IMR-90 (cell line): ENCODE data around the gene ARHGAP31. TPM values are rescaled to one million over a fixed set of nuclear protein-coding genes. Genes with fewer than 3 reads are reported as not detected.

Source experiments
- ATAC-seq: fragments of 200-7000 bp; cut with Tn5 transposase; 2 replicates; pipeline ENCODE4 v1.9.1; 2020; ENCODE audit warnings: low read depth, mild to moderate bottlenecking, moderate library complexity
- BruUV-seq: library from RNA; stranded (reverse); fragments of 400-500 nt; replicated peaks from 2 replicates; lab custom pipeline; 2021; lab: Mats Ljungman, UMichigan
- CTCF ChIA-PET: fragments of 300-600 bp; formaldehyde crosslinking; extraction: SDS; loops from one replicate; lab custom pipeline; 2021; ENCODE audit warnings: antibody characterized with exemption; lab: Yijun Ruan, JAX
- POLR2A ChIA-PET: fragments of 300-600 bp; sonication (Branson Sonifier 250); formaldehyde crosslinking; loops from one replicate; lab custom pipeline; 2022; ENCODE audit warnings: antibody characterized with exemption; ENCODE audit not compliant: unreplicated experiment; lab: Charles Lee
- DNase-seq: peaks from one replicate; pipeline ENCODE4 v3.0.0; 2013
- H2AFZ ChIP-seq: replicated peaks from 2 replicates; pipeline ENCODE3; 2013; ENCODE audit warnings: low read length, mild to moderate bottlenecking; ENCODE audit not compliant: poor library complexity
- H2AK5ac ChIP-seq: 2 replicates; pipeline ENCODE4 v1.6.1; 2013; ENCODE audit warnings: low read depth, low read length, inconsistent platforms
- H2AK9ac ChIP-seq: replicated peaks from 2 replicates; pipeline ENCODE3; 2013; ENCODE audit warnings: mild to moderate bottlenecking, low read depth, low read length, moderate library complexity; ENCODE audit not compliant: poor library complexity
- H2BK120ac ChIP-seq: 2 replicates; pipeline ENCODE4 v1.6.1; 2013; ENCODE audit warnings: low read depth, low read length, inconsistent platforms
- H2BK15ac ChIP-seq: 3 replicates; pipeline ENCODE4 v1.6.1; 2013; ENCODE audit warnings: low read depth, low read length, inconsistent platforms
- H2BK20ac ChIP-seq: 2 replicates; pipeline ENCODE4 v1.6.1; 2013; ENCODE audit warnings: low read depth, mild to moderate bottlenecking, inconsistent platforms, low read length, moderate library complexity
- H2BK5ac ChIP-seq: 2 replicates; pipeline ENCODE4 v1.6.1; 2013; ENCODE audit warnings: mild to moderate bottlenecking, low read depth, low read length, inconsistent platforms; ENCODE audit not compliant: poor library complexity, severe bottlenecking
- H3K14ac ChIP-seq: replicated peaks from 2 replicates; pipeline ENCODE4 v1.6.1; 2013; ENCODE audit warnings: low read depth, low read length, inconsistent platforms
- H3K18ac ChIP-seq: 2 replicates; pipeline ENCODE4 v1.6.1; 2013; ENCODE audit warnings: low read depth, low read length, control low read depth
- H3K23ac ChIP-seq: 2 replicates; pipeline ENCODE4 v1.6.1; 2013; ENCODE audit warnings: low read depth, low read length, inconsistent platforms
- H3K27ac ChIP-seq: 2 replicates; pipeline ENCODE4 v1.5.1; 2013; ENCODE audit warnings: mild to moderate bottlenecking, control low read depth, low read length; ENCODE audit not compliant: insufficient read depth
- H3K27me3 ChIP-seq: 2 replicates; pipeline ENCODE4 v1.6.1; 2013; ENCODE audit warnings: low read length; ENCODE audit not compliant: control insufficient read depth, insufficient read depth
- H3K36me3 ChIP-seq: 2 replicates; pipeline ENCODE4 v1.6.1; 2013; ENCODE audit warnings: low read length, mixed read lengths; ENCODE audit not compliant: control insufficient read depth, insufficient read depth
- H3K4ac ChIP-seq: 2 replicates; pipeline ENCODE4 v1.6.1; 2013; ENCODE audit warnings: low read depth, low read length, inconsistent platforms
- H3K4me1 ChIP-seq: 2 replicates; pipeline ENCODE4 v1.6.1; 2013; ENCODE audit warnings: low read length, mixed read lengths; ENCODE audit not compliant: control insufficient read depth, insufficient read depth
- H3K4me2 ChIP-seq: 2 replicates; pipeline ENCODE4 v1.6.1; 2013; ENCODE audit warnings: low read depth, mild to moderate bottlenecking, control low read depth, low read length, moderate library complexity
- H3K4me3 ChIP-seq: 2 replicates; pipeline ENCODE4 v1.5.1; 2013; ENCODE audit warnings: low read depth, mild to moderate bottlenecking, control low read depth, low read length, moderate library complexity; ENCODE audit not compliant: insufficient read depth
- H3K56ac ChIP-seq: 2 replicates; pipeline ENCODE4 v1.6.1; 2013; ENCODE audit warnings: low read length, inconsistent platforms; ENCODE audit not compliant: insufficient read depth; ENCODE audit errors: extremely low read depth
- H3K79me1 ChIP-seq, 2 experiments: 2 replicates each; pipeline ENCODE4 v1.6.1; 2013; ENCODE audit warnings: low read length in 2 of 2, inconsistent platforms in 1 of 2, low read depth in 1 of 2
- H3K9ac ChIP-seq: 2 replicates; pipeline ENCODE4 v1.6.1; 2013; ENCODE audit warnings: low read depth, low read length, control low read depth
- H3K9me1 ChIP-seq: 2 replicates; pipeline ENCODE4 v1.6.1; 2013; ENCODE audit warnings: low read length, inconsistent platforms; ENCODE audit not compliant: insufficient read depth
- H3K9me3 ChIP-seq: 2 replicates; pipeline ENCODE4 v1.6.1; 2013; ENCODE audit warnings: low read length; ENCODE audit not compliant: control insufficient read depth, insufficient read depth
- H4K20me1 ChIP-seq: 2 replicates; pipeline ENCODE4 v1.6.1; 2013; ENCODE audit warnings: low read length, inconsistent platforms; ENCODE audit not compliant: insufficient read depth
- H4K5ac ChIP-seq: 2 replicates; pipeline ENCODE4 v1.6.1; 2013; ENCODE audit warnings: mild to moderate bottlenecking, low read depth, low read length, control low read depth
- H4K8ac ChIP-seq, 2 experiments: 2 replicates each; pipeline ENCODE4 v1.6.1; 2013; ENCODE audit warnings: low read depth in 2 of 2, low read length in 2 of 2, control low read depth in 1 of 2, inconsistent platforms in 1 of 2
- H4K91ac ChIP-seq: 2 replicates; pipeline ENCODE4 v1.6.1; 2013; ENCODE audit warnings: low read depth, low read length, inconsistent platforms; ENCODE audit not compliant: insufficient read depth
- BHLHE40 ChIP-seq: fragments of 150-350 bp; IDR thresholded peaks from 2 replicates; pipeline ENCODE4 v1.6.1; 2016; ENCODE audit warnings: mild to moderate bottlenecking, low read depth, low read length
- CEBPB ChIP-seq: IDR thresholded peaks from 2 replicates; pipeline ENCODE4 v1.6.1; 2012; ENCODE audit warnings: low read depth, low read length, improper control_type of control experiment
- CHD1 ChIP-seq: IDR thresholded peaks from 2 replicates; pipeline ENCODE4 v1.6.1; 2012; ENCODE audit warnings: low read depth, low read length, improper control_type of control experiment
- FOS ChIP-seq: fragments of 150-350 bp; IDR thresholded peaks from 2 replicates; pipeline ENCODE4 v1.6.1; 2016; ENCODE audit warnings: low read depth, low read length
- MAFK ChIP-seq: IDR thresholded peaks from 2 replicates; pipeline ENCODE4 v1.6.1; 2012; ENCODE audit warnings: low read depth, low read length, improper control_type of control experiment
- MAZ ChIP-seq: IDR thresholded peaks from 2 replicates; pipeline ENCODE4 v1.6.1; 2012; ENCODE audit warnings: low read depth, mild to moderate bottlenecking, low read length, improper control_type of control experiment, moderate library complexity, borderline replicate concordance
- MXI1 ChIP-seq: IDR thresholded peaks from 2 replicates; pipeline ENCODE4 v1.6.1; 2012; ENCODE audit warnings: low read depth, mild to moderate bottlenecking, low read length, moderate library complexity, borderline replicate concordance
- NFE2L2 ChIP-seq: fragments of 150-350 bp; IDR thresholded peaks from 2 replicates; pipeline ENCODE4 v1.6.1; 2016; ENCODE audit warnings: low read depth, mild to moderate bottlenecking, low read length
- POLR2A ChIP-seq: IDR thresholded peaks from 2 replicates; pipeline ENCODE4 v1.6.1; 2012; ENCODE audit warnings: mild to moderate bottlenecking, low read depth, low read length
- RAD21 ChIP-seq: IDR thresholded peaks from 2 replicates; pipeline ENCODE4 v1.6.1; 2012; ENCODE audit warnings: low read length, improper control_type of control experiment
- RCOR1 ChIP-seq: IDR thresholded peaks from 2 replicates; pipeline ENCODE4 v1.6.1; 2012; ENCODE audit warnings: mild to moderate bottlenecking, low read length, improper control_type of control experiment; ENCODE audit not compliant: insufficient replicate concordance
- RFX5 ChIP-seq: IDR thresholded peaks from 2 replicates; pipeline ENCODE4 v1.8.0; 2012; ENCODE audit warnings: low read depth, mild to moderate bottlenecking, low read length, moderate library complexity
- SMC3 ChIP-seq: fragments of 150-350 bp; IDR thresholded peaks from 2 replicates; pipeline ENCODE4 v1.6.1; 2016; ENCODE audit warnings: low read depth, mild to moderate bottlenecking, antibody characterized with exemption, low read length, moderate library complexity
- WGBS, 2 experiments: methylation state at CpG; one replicate each; pipeline versions ENCODE4 v1.1.5 to v1.1.7; 2013; ENCODE audit warnings: missing lambda C conversion rate in 2 of 2; ENCODE audit not compliant: insufficient read length in 1 of 2; ENCODE audit errors: extremely low coverage in 2 of 2; 5-methylcytosine and 5-hydroxymethylcytosine counted together
- dilution Hi-C: fragments of 300-500 bp; cut with HindIII; formaldehyde crosslinking; loops from one replicate; pipeline ENCODE4 v1.14.3; 2018; ENCODE audit warnings: low sequenced_read_pairs; ENCODE audit not compliant: unreplicated experiment
- in situ Hi-C: fragments of 300-500 bp; cut with MboI; formaldehyde crosslinking; loops from 3 replicates; pipeline ENCODE4 v1.14.3; 2019; ENCODE audit warnings: low sequenced_read_pairs, inconsistent platforms, mixed read lengths
- intact Hi-C: fragments of 100-400 bp; cut with micrococcal nuclease; formaldehyde crosslinking; loops from 2 replicates; pipeline ENCODE4 v1.10.0; 2022
- polyA plus RNA-seq, 3 experiments: library from polyadenylated mRNA; depleted of rRNA; stranded (reverse); fragments of >200 nt; gene quantifications; 2 replicates each; pipeline ENCODE4 v1.2.3, GENCODE V29; 2012; ENCODE audit warnings: low replicate concordance in 1 of 3
- total RNA-seq: library from RNA; depleted of rRNA; stranded (reverse); fragments of >200 nt; gene quantifications from 2 replicates; pipeline ENCODE4 v1.2.3, GENCODE V29; 2012
- TF ChIP-seq, protein P1 (sequence below): conservative IDR thresholded peaks from 2 replicates; pipeline ENCODE4 v1.5.1; 2012; ENCODE audit warnings: mild to moderate bottlenecking, low read depth, low read length, improper control_type of control experiment
- TF ChIP-seq, protein P2 (sequence below): fragments of 150-350 bp; IDR thresholded peaks from 2 replicates; pipeline ENCODE4 v1.6.1; 2016; ENCODE audit warnings: low read depth, mild to moderate bottlenecking, low read length, moderate library complexity, borderline replicate concordance
- TF ChIP-seq, protein P3 (sequence below): fragments of 150-350 bp; IDR thresholded peaks from 2 replicates; pipeline ENCODE4 v1.6.1; 2017; ENCODE audit warnings: mild to moderate bottlenecking, antibody characterized with exemption, low read length, low read depth

ARHGAP31 gene
- total and polyA plus RNA-seq, 2 of the 4 experiments (the other 2 are of a cell fraction), result 6.6 to 7.7 TPM

DNA sequence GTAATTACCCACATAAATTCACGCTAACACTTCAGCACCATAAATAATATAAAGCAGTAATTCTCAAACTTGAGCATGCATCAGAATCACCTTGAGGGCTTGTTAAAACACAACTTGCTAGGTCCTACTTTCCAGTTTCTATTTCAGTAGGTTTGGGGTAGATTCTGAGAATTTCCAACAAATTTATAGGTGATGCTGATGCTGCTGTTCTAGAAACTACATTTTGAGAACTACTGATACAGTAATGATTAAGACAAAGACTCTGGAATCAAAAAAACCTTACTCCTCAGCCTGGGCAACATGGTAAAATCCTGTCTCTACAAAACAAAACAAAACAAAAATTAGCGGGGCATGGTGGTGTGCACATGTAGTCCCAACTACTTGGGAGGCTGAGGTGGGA lies 150.4 kb downstream of the ARHGAP31 start:
- H2BK120ac ChIP-seq, result no peak overlapping the region
- peaks cover 19 to 41% of the 10 kb centered on the region in 2 experiments for H3K79me1 ChIP-seq
- no peak overlapping the region for H3K4me3 ChIP-seq
- no peak overlapping the region for H3K4ac ChIP-seq
- TF ChIP-seq RFX5, result no peak
- no peak for TF ChIP-seq SMC3
- no peak for TF ChIP-seq RAD21
- TF ChIP-seq CEBPB, result no peak
- no peak for TF ChIP-seq MXI1
- TF ChIP-seq, protein P1, sequence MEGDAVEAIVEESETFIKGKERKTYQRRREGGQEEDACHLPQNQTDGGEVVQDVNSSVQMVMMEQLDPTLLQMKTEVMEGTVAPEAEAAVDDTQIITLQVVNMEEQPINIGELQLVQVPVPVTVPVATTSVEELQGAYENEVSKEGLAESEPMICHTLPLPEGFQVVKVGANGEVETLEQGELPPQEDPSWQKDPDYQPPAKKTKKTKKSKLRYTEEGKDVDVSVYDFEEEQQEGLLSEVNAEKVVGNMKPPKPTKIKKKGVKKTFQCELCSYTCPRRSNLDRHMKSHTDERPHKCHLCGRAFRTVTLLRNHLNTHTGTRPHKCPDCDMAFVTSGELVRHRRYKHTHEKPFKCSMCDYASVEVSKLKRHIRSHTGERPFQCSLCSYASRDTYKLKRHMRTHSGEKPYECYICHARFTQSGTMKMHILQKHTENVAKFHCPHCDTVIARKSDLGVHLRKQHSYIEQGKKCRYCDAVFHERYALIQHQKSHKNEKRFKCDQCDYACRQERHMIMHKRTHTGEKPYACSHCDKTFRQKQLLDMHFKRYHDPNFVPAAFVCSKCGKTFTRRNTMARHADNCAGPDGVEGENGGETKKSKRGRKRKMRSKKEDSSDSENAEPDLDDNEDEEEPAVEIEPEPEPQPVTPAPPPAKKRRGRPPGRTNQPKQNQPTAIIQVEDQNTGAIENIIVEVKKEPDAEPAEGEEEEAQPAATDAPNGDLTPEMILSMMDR, result no peak
- no peak for TF ChIP-seq FOS
- no peak for TF ChIP-seq NFE2L2
- TF ChIP-seq CHD1, result no peak
- no peak for TF ChIP-seq MAZ
- TF ChIP-seq BHLHE40, result no peak
- TF ChIP-seq RCOR1, result no peak
- TF ChIP-seq POLR2A, result no peak
- TF ChIP-seq, protein P2, sequence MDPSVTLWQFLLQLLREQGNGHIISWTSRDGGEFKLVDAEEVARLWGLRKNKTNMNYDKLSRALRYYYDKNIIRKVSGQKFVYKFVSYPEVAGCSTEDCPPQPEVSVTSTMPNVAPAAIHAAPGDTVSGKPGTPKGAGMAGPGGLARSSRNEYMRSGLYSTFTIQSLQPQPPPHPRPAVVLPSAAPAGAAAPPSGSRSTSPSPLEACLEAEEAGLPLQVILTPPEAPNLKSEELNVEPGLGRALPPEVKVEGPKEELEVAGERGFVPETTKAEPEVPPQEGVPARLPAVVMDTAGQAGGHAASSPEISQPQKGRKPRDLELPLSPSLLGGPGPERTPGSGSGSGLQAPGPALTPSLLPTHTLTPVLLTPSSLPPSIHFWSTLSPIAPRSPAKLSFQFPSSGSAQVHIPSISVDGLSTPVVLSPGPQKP, result no peak
- no peak for TF ChIP-seq MAFK
- TF ChIP-seq, protein P3, sequence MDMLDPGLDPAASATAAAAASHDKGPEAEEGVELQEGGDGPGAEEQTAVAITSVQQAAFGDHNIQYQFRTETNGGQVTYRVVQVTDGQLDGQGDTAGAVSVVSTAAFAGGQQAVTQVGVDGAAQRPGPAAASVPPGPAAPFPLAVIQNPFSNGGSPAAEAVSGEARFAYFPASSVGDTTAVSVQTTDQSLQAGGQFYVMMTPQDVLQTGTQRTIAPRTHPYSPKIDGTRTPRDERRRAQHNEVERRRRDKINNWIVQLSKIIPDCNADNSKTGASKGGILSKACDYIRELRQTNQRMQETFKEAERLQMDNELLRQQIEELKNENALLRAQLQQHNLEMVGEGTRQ, result no peak
- H2BK15ac ChIP-seq, result no peak overlapping the region
- H3K9ac ChIP-seq, result no peak overlapping the region
- H3K9me1 ChIP-seq, result peaks cover 3% of the 10 kb centered on the region
- no peak overlapping the region for H3K27ac ChIP-seq
- no peaks in the 10 kb centered on the region for H3K27me3 ChIP-seq
- intact Hi-C loops (no loop called here), dilution Hi-C loops (no loop called here), in situ Hi-C loops (no loop called here)
- H3K4me1 ChIP-seq, result no peaks in the 10 kb centered on the region
- H3K4me2 ChIP-seq, result no peak overlapping the region
- ATAC-seq (no peak), DNase-seq (no peak)
- no peak overlapping the region for H3K56ac ChIP-seq
- H4K8ac ChIP-seq, result no peak overlapping the region
- no peak overlapping the region for H3K14ac ChIP-seq
- ChIA-PET POLR2A (no interaction called here), CTCF (no interaction called here)
- no peak overlapping the region for H2AK5ac ChIP-seq
- H4K5ac ChIP-seq, result no peak overlapping the region
- no peak overlapping the region for H2AK9ac ChIP-seq
- H2BK5ac ChIP-seq, result no peak overlapping the region
- H3K23ac ChIP-seq, result no peak overlapping the region
- no peak overlapping the region for H3K18ac ChIP-seq
- H2AFZ ChIP-seq, result no peak overlapping the region
- H3K9me3 ChIP-seq, result no peaks in the 10 kb centered on the region
- no CpG with 5 or more reads among the region's 2 CpGs for WGBS, 2 experiments
- peaks cover 27% of the 10 kb centered on the region for H3K36me3 ChIP-seq
- H4K20me1 ChIP-seq, result peaks cover 7% of the 10 kb centered on the region; the same call in 1 of the 2 replicates
- no peak overlapping the region for H4K91ac ChIP-seq
- H2BK20ac ChIP-seq, result no peak overlapping the region
- no TSS peak for BruUV-seq
